RCC 7860 (cell line): ENCODE data around the gene POC1A.
A peak's percentile ranks its signal among the peaks of the same experiment; 100 is the strongest.

Experiments used
- DNase-seq: peaks from one replicate; pipeline ENCODE4 v3.0.0-alpha.2; 2015; ENCODE audit warnings: low spot score
- FAIRE-seq: peaks from 2 replicates; lab custom pipeline; 2012; peaks lifted over from hg19 to GRCh38; lab: Jason Lieb, UNC

Gene POC1A

GRCh38 chr3:52088445-52089367 is 65.5 kb downstream of the POC1A start:
- FAIRE-seq = no peak
- peak; percentile 53 for DNase-seq

GRCh38 chr3:52087731-52088130 is 66.5 kb downstream of the POC1A start:
- DNase-seq = no peak
- FAIRE-seq = no peak

GRCh38 chr3:52086976-52087663 is 67.1 kb downstream of the POC1A start:
- peak; percentile 12 for DNase-seq
- FAIRE-seq = no peak

GRCh38 chr3:52086461-52086860 is 67.8 kb downstream of the POC1A start:
- DNase-seq (no peak), FAIRE-seq (no peak)

- no peak for DNase-seq
- no peak for FAIRE-seq
These were observed 68.4 kb downstream of the POC1A start for GRCh38 chr3:52085681-52086282.

GRCh38 chr3:52084954-52085680 is 69.1 kb downstream of the POC1A start:
- DNase-seq (no peak), FAIRE-seq (no peak)

GRCh38 chr3:52084216-52084945 is 69.8 kb downstream of the POC1A start:
- no peak for DNase-seq
- FAIRE-seq = no peak

GRCh38 chr3:52083556-52084087 is 70.6 kb downstream of the POC1A start:
- DNase-seq = no peak
- FAIRE-seq = no peak

- no peak for DNase-seq
- no peak for FAIRE-seq
These were observed 71.3 kb downstream of the POC1A start for GRCh38 chr3:52082951-52083350.

GRCh38 chr3:52080830-52081719 is 73.1 kb downstream of the POC1A start:
- FAIRE-seq (no peak), DNase-seq (no peak)

- no peak for DNase-seq
- no peak for FAIRE-seq
These were observed 74.3 kb downstream of the POC1A start for GRCh38 chr3:52079958-52080357.

- no peak for FAIRE-seq
- DNase-seq = no peak
These were observed 75.3 kb downstream of the POC1A start for GRCh38 chr3:52078781-52079560.

- FAIRE-seq = no peak
- DNase-seq = no peak
These were observed 76.3 kb downstream of the POC1A start for GRCh38 chr3:52077925-52078324.

GRCh38 chr3:52076896-52077780 is 77.1 kb downstream of the POC1A start:
- DNase-seq (no peak), FAIRE-seq (no peak)

- FAIRE-seq (no peak), DNase-seq (no peak)
These were observed 80.7 kb downstream of the POC1A start for GRCh38 chr3:52073490-52073889.

- FAIRE-seq (no peak), DNase-seq (no peak)
These were observed 81.8 kb downstream of the POC1A start for GRCh38 chr3:52072471-52072870.

GRCh38 chr3:52072020-52072419 is 82.2 kb downstream of the POC1A start:
- DNase-seq (no peak), FAIRE-seq (no peak)
